Measurements from ENCODE around the gene TBL1XR1. TPM values are rescaled to one million over a fixed set of nuclear protein-coding genes. Genes with fewer than 3 reads are reported as not detected.

The TBL1XR1 gene
- total RNA-seq, 1 donor from 2014 or later, result 372 TPM

DNA sequence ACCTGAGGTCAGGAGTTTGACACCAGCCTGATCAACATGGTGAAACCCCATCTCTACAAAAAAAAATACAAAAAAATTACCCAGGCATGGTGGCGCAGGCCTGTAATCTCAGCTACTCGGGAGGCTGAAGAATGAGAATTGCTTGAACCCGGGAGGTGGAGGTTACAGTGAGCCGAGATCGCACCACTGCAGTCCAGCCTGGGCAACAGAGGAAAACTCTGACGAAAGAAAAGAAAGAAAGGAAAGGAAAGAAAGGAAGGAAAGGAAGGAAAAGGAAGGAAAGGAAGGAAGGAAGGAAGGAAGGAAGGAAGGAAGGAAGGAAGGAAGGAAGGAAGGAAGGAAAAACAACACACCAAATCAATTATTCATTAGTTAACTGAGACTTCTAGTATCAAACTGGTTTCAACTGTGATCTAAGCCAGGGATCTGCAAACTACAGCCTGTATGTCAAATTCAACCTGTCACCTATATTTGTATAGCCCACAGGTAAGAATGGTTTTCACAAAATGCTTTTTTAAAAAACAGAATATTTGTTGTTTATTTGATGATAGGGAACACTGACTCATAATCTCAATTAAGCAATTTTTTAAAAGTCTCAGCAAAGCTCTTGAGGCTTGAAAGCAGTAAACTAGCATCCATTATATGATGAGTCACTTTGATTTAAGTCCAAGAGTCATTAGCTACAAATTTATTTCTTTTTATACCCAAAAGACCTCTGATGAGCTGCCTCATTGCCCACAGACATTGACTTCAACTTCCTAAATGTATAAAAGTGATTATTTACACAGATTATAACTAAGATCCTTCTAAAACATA lies 127.6 kb downstream of the TBL1XR1 start:
- Mint-ChIP-seq H3K27ac (ENCODE audit: unreplicated experiment) (peak overlapping the region; percentile 42), H3K9me3 (ENCODE audit: low read depth) (no peaks in the 10 kb centered on the region), H3K27me3 (ENCODE audit: low read depth) (no peaks in the 10 kb centered on the region), H3K36me3 (ENCODE audit: low read depth) (peaks cover 8% of the 10 kb centered on the region), H3K4me3 (ENCODE audit: unreplicated experiment) (no peak overlapping the region), H3K4me1 (ENCODE audit: low read depth) (peaks cover 54% of the 10 kb centered on the region)
- no peak for DNase-seq (ENCODE audit: low spot score)
- TF ChIP-seq, protein P1, sequence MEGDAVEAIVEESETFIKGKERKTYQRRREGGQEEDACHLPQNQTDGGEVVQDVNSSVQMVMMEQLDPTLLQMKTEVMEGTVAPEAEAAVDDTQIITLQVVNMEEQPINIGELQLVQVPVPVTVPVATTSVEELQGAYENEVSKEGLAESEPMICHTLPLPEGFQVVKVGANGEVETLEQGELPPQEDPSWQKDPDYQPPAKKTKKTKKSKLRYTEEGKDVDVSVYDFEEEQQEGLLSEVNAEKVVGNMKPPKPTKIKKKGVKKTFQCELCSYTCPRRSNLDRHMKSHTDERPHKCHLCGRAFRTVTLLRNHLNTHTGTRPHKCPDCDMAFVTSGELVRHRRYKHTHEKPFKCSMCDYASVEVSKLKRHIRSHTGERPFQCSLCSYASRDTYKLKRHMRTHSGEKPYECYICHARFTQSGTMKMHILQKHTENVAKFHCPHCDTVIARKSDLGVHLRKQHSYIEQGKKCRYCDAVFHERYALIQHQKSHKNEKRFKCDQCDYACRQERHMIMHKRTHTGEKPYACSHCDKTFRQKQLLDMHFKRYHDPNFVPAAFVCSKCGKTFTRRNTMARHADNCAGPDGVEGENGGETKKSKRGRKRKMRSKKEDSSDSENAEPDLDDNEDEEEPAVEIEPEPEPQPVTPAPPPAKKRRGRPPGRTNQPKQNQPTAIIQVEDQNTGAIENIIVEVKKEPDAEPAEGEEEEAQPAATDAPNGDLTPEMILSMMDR (IDR thresholded peaks at IDR 0.05), result no peak

DNA sequence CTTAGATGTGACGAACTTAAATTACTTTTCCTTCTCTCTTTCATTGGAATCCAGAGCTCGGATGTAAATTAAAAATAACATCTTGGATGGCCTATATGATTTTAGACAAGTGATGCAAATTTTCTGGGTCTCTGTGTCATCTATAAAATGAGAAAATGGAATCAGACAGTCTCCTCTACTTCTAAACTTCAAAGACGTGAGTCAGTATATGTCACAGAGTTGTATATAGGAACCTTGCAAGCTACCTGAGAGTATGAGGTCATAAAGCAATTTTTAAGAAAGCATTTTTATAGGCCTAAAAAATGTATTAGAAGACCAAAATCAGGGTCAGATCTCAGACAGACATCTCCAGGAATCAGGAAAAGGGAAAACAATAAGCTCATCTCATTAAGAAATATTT lies 128.3 kb downstream of the TBL1XR1 start:
- Mint-ChIP-seq H3K27me3 (ENCODE audit: low read depth) (no peaks in the 10 kb centered on the region), H3K4me1 (ENCODE audit: low read depth) (peaks cover 52% of the 10 kb centered on the region), H3K36me3 (ENCODE audit: low read depth) (peaks cover 5% of the 10 kb centered on the region), H3K9me3 (ENCODE audit: low read depth) (no peaks in the 10 kb centered on the region), H3K27ac (ENCODE audit: unreplicated experiment) (peak overlapping the region; percentile 42), H3K4me3 (ENCODE audit: unreplicated experiment) (no peak overlapping the region)
- TF ChIP-seq, protein P1 (IDR thresholded peaks at IDR 0.05), result no peak
- no peak for DNase-seq (ENCODE audit: low spot score)

DNA sequence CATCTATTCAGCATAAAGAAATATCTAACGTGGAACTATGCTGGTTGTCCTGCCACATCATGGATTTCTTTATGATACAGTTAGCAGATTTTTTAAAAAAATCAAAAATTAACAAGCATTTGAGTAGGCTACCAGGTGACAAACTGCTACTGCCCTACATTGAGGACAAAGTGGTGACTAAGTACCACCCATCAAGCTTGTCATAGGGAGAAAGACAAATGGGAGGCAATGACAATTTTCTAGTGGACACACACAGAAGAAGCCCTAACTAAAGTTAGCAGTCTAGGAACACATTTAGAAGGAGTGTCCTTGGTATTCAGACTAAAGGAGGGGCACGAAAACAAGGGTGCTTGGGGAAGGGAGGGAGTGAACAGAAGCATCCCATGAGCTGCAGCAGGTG lies 131.2 kb downstream of the TBL1XR1 start:
- no peaks in the 10 kb centered on the region for H3K9me3 Mint-ChIP-seq (ENCODE audit: low read depth)
- H3K27ac Mint-ChIP-seq (ENCODE audit: unreplicated experiment), result peak overlapping the region; percentile 84
- TF ChIP-seq, protein P1 (IDR thresholded peaks at IDR 0.05), result no peak
- peaks cover 11% of the 10 kb centered on the region for H3K36me3 Mint-ChIP-seq (ENCODE audit: low read depth)
- DNase-seq (ENCODE audit: low spot score), result no peak
- no peaks in the 10 kb centered on the region for H3K27me3 Mint-ChIP-seq (ENCODE audit: low read depth)
- H3K4me1 Mint-ChIP-seq (ENCODE audit: low read depth), result peaks cover 72% of the 10 kb centered on the region
- no peak overlapping the region for H3K4me3 Mint-ChIP-seq (ENCODE audit: unreplicated experiment)

DNA sequence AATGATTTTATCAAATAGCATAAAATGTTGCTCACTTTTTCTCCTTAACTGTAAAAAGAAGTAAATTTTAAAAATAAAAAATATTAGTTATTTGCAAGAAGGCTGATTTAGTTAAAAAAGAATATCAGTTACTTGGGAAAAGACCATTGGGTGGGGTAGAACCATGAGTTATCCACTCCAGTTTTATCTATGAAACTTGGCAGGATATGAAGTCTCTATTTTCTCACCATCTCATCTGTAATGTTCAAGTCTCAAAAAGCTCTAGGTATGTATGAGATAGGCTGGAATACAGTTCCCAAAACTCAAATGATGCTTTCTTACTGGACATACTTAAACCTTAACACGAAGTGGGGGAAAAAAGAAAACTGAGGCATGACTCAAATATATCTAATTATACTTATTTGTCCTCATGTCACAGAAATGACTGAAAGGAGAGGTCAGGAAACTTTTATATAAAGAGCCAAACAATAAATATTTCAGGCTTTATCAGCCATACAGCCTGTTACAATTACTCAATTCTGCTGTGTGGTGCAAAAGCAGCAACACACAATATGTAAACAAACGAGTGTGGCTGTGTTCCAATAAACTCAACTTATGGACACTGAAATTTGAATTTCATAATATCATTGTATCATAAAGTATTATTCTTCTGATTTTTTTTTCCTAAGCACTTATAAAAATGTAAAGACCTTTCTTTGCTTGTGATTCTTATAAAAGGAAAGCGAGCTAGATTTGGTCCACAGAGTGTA lies 131.8 kb downstream of the TBL1XR1 start:
- H3K27me3 Mint-ChIP-seq (ENCODE audit: low read depth), result no peaks in the 10 kb centered on the region
- DNase-seq (ENCODE audit: low spot score), result no peak
- peak overlapping the region; percentile 58 for H3K27ac Mint-ChIP-seq (ENCODE audit: unreplicated experiment)

More for the DNA sequence above, 131.8 kb downstream of the TBL1XR1 start:
- Mint-ChIP-seq H3K4me1 (ENCODE audit: low read depth) (peaks cover 71% of the 10 kb centered on the region), H3K36me3 (ENCODE audit: low read depth) (peaks cover 11% of the 10 kb centered on the region), H3K4me3 (ENCODE audit: unreplicated experiment) (no peak overlapping the region), H3K9me3 (ENCODE audit: low read depth) (no peaks in the 10 kb centered on the region)
- TF ChIP-seq, protein P1 (IDR thresholded peaks at IDR 0.05), result no peak
